LNCaP clone FGC (cell line): ENCODE data around the gene RASL10B.
A peak's percentile ranks its signal among the peaks of the same experiment; 100 is the strongest.
"Not testable (repeated sequence)": the region's sequence is repeated elsewhere in the genome, so short reads cannot be mapped to it uniquely, and the experiment has no call there.

Experiments used
- DNase-seq: peaks from one replicate; pipeline ENCODE4 v3.0.0-alpha.2; 2011; ENCODE audit warnings: low read depth
- H3K4me3 ChIP-seq: 2 replicates; pipeline ENCODE4 v1.5.1; 2011; ENCODE audit warnings: mild to moderate bottlenecking, low read depth, low read length, control low read depth
- TF ChIP-seq, protein P1 (sequence below): IDR thresholded peaks from 2 replicates; pipeline ENCODE4 v1.5.1; 2012; ENCODE audit warnings: mild to moderate bottlenecking; ENCODE audit not compliant: control insufficient read depth, insufficient read depth; ENCODE audit errors: extremely low read depth

The RASL10B gene

DNA sequence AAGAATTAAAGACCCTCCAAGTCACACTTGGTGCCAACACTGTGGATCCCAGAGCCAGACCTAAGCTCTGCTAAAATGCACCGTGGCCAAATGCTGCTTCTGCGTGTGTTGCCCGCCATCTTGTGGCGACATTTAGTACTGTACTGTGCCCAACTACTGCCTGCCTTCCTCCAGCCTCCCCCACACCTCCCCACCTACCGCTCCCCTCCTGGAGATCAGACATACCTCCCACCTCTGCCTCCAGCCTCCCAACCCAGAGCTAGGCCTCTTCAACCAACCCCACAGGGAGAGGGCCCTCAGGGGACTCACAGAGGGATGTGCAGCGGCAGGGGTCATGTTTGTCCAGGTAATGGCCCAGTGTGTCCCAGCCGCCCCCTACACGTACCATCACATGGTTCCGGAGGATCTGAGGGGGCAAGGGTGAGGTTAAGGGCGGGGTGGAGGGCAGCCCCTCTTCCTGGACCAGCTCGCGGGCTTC, 16.1 kb downstream of the RASL10B start:
- TF ChIP-seq, protein P1, sequence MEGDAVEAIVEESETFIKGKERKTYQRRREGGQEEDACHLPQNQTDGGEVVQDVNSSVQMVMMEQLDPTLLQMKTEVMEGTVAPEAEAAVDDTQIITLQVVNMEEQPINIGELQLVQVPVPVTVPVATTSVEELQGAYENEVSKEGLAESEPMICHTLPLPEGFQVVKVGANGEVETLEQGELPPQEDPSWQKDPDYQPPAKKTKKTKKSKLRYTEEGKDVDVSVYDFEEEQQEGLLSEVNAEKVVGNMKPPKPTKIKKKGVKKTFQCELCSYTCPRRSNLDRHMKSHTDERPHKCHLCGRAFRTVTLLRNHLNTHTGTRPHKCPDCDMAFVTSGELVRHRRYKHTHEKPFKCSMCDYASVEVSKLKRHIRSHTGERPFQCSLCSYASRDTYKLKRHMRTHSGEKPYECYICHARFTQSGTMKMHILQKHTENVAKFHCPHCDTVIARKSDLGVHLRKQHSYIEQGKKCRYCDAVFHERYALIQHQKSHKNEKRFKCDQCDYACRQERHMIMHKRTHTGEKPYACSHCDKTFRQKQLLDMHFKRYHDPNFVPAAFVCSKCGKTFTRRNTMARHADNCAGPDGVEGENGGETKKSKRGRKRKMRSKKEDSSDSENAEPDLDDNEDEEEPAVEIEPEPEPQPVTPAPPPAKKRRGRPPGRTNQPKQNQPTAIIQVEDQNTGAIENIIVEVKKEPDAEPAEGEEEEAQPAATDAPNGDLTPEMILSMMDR: peak; percentile 99
- DNase-seq: peak; percentile 42
- H3K4me3 ChIP-seq: no peak overlapping the region

DNA sequence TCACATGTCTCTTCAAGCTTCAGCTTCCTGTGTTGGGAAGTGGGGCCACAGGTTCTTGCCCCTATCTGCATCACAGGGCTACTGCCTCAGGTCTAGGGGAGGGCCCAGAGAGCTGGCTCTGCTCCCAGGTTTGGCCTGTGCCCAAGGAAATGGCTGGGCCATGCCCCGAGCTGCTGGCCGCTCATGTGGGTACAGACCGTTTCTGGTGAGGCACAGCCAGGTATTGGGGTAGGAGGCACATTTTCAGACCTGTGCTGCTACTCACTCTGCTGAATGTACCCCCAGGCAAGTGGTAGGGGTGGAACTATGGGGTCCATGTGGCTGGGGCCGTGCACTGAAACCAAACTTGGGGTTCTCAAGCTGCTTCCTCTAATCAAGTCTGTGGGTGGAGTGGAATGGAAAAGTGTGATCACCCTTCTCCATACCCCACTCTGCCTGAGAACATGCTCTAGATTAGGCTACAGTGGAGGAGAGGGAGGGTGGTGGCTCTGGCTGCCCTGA, 17.0 kb downstream of the RASL10B start:
- no peak overlapping the region for H3K4me3 ChIP-seq
- TF ChIP-seq, protein P1: no peak
- no peak for DNase-seq

DNA sequence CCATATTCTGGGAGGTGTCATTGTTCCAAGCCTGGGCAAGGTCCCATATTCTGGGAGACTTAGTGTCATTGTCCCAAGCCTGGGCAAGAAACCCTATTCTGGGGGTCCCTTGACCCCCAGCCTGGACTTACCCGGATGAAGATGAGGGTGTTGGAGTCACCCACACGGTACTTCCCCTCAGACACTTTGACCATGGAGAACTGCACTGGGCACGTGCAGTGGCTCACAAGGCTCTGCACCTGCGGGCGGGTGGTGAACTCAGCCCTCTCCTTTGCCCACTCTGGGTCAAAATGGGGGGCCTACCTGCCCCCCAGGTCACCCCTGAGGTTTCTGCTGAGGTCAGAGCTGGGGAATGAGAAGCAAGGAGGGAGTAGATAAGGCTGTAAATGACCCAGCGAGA, 17.5 kb downstream of the RASL10B start:
- TF ChIP-seq, protein P1: no peak
- DNase-seq: no peak
- H3K4me3 ChIP-seq: no peak overlapping the region

DNA sequence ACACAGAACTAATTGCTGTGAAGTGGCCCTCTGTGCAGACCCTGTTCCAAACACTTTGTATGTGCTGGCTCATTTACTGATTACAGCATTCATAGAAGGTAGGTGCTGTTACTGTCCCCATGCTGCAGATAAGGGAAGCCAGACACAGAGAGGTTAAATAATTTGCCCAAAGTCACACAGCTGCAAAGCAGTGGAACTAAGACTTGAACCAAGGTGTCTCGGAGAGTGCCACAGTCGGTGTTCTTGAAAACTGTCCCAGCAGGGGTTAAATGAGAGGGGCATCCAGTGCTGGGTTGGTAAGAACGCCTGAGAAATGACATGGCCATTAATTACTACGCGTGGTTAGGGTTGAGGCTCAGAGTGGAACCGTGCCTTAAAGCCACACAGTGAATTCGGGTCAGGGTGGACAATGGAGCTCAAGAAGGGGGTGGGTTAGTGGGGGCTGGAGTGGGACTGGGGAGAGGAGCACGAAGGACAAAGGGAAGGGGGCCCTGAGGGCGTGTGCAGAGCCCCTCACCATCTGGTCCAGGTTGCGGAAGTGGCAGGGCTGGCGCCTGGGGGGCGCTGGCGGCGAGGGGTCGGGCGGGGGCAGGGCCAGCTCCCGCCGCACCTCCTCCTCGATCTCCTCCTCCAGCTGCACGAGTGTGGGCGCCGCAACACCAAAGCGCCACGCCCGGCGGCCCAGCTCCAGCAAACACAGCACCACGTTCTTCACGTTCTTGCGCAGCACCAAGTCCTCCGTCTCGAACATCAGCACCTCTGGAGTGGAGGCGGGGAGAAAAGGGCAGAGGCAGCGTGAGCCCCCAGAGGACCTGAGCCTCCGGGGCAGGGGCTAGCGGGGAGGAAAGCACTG, 18.3 kb downstream of the RASL10B start:
- H3K4me3 ChIP-seq: no peak overlapping the region
- TF ChIP-seq, protein P1: no peak
- DNase-seq: no peak

DNA sequence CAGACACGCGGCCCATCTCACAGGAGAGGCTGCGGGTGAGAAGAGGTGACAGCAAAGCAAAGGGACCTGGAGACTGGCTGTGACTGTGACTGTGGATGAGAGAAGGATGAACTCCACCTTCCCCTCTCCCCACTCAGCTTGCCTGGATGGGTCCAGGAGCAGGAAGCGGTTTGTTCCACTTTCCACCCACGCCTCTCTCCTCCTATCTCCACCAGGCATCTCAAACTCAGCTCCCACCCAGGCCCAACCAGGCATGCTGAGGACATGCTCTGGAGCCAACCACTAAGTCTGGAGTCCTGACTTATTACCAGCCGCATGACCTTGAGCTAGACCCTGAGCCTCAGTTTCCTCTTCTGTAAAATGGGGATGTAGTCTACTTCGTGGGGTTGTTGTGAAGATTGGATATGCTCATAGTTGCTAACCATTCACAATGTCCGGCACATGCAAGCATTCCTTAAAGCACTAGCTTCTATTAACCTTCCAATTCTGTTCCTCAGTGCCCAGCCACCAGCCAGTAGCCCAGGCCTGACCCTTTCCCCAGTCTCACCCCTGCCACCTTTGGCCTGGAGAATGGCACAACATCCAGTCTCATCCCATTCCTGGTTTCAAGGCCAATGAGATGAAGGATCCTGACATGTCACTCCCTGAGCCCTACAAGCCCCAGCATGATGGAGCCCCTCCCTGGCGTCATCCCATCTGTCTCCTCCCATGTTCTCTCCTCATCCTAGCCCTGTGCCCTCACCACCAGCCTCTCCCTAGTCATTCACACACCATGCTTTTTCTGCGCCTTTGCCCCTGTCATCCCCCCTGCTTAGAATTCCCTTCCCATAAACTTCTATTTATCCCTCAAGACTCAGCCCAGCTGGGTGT, 19.3 kb downstream of the RASL10B start:
- TF ChIP-seq, protein P1: no peak
- no peak overlapping the region for H3K4me3 ChIP-seq
- no peak for DNase-seq

DNA sequence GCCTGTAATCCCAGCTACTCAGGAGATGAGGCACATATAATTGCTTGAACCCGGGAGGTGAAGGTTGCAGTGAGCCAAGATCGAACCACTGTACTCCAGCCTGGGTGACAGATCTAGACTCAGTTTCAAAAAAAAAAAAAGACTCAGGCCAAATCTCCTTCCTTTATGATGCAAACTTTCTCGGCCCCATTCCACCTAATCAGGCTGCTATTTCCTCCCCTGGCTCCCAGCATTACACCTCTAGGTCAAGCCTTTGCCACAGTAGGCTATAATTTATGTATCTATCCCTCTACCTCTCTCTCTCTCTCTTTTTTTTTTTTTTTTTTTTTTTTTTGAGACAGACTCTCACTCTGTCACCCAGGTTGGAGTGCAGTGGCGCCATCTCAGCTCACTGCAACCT, 20.1 kb downstream of the RASL10B start:
- not testable (repeated sequence) for DNase-seq, H3K4me3 ChIP-seq

DNA sequence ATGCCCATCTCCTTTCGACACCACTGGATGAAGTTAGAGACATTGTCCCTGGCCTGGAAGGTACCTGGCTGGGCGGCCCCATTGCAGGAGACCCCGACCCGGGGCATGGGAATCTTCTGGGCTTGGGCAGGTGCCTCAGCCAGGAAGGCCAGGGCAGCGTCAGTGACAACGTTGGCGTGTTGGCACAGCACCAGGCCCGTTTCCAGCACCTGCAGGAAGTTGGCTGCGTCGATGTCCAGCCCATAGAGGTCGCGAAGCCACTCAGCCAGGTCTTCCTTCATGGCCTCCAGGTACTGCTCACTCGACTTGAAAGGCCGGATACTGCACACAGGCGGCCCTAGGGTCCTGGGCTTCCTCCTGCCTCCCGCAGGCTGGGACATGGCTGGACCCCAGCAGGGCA, 21.0 kb downstream of the RASL10B start:
- peak; percentile 60 for DNase-seq
- TF ChIP-seq, protein P1: no peak
- H3K4me3 ChIP-seq: no peak overlapping the region
